SU-DHL-6 (cell line): ENCODE measurements around the gene CAMKK2.
A peak's percentile ranks its signal among the peaks of the same experiment; 100 is the strongest.

Source experiments
- H2AFZ ChIP-seq: fragments of 200-600 bp; sonication (generic); 2 replicates; pipeline ENCODE4 v1.6.1; 2014; ENCODE audit warnings: low read depth, mild to moderate bottlenecking, moderate library complexity, mixed read lengths, antibody characterized with exemption, low read length; ENCODE audit not compliant: severe bottlenecking
- H3F3A ChIP-seq: fragments of 200-600 bp; shearing (Covaris generic); 2 replicates; pipeline ENCODE4 v1.6.0; 2016; ENCODE audit warnings: antibody characterized with exemption, mild to moderate bottlenecking; ENCODE audit not compliant: insufficient read depth
- H3K27ac ChIP-seq: fragments of 200-600 bp; sonication (generic); 2 replicates; pipeline ENCODE4 v1.5.1; 2016; ENCODE audit warnings: low read depth, mild to moderate bottlenecking, low read length, moderate library complexity, mixed read lengths
- H3K27me3 ChIP-seq: fragments of 200-600 bp; sonication (generic), shearing (Covaris generic); 2 replicates; pipeline ENCODE4 v1.6.0; 2014; ENCODE audit warnings: mild to moderate bottlenecking, low read length
- H3K36me3 ChIP-seq: fragments of 200-600 bp; sonication (generic); 2 replicates; pipeline ENCODE4 v1.6.1; 2014; ENCODE audit warnings: mild to moderate bottlenecking, low read length, mixed read lengths
- H3K4me2 ChIP-seq: fragments of 300-600, 200-600 bp; shearing (Covaris generic), sonication (generic); 2 replicates; pipeline ENCODE4 v1.6.0; 2014; ENCODE audit warnings: low read length, low read depth, mild to moderate bottlenecking; ENCODE audit not compliant: poor library complexity, severe bottlenecking
- H3K4me3 ChIP-seq: fragments of 200-600 bp; sonication (generic); 2 replicates; pipeline ENCODE4 v1.5.1; 2014; ENCODE audit warnings: antibody characterized with exemption, low read length, mild to moderate bottlenecking, mixed read lengths; ENCODE audit not compliant: insufficient read depth, poor library complexity, severe bottlenecking
- H3K79me2 ChIP-seq: fragments of 200-600 bp; sonication (generic); 2 replicates; pipeline ENCODE4 v1.6.1; 2014; ENCODE audit warnings: mild to moderate bottlenecking, low read length, moderate library complexity; ENCODE audit not compliant: insufficient read depth
- H3K9ac ChIP-seq: fragments of 200-600 bp; sonication (generic); 2 replicates; pipeline ENCODE4 v1.7.0; 2014; ENCODE audit warnings: mild to moderate bottlenecking, low read length
- H3K9me2 ChIP-seq: fragments of 200-600 bp; sonication (generic); replicated peaks from 2 replicates; pipeline ENCODE4 v1.6.1; 2014; ENCODE audit warnings: low read length; ENCODE audit not compliant: insufficient read depth
- H3K9me3 ChIP-seq: fragments of 200-600 bp; sonication (generic); 2 replicates; pipeline ENCODE4 v1.6.1; 2014; ENCODE audit warnings: low read length, mixed read lengths; ENCODE audit not compliant: insufficient read depth
- H4K20me1 ChIP-seq: fragments of 200-600 bp; sonication (generic); 2 replicates; pipeline ENCODE4 v1.6.1; 2014; ENCODE audit warnings: low read depth, mild to moderate bottlenecking, antibody characterized with exemption, low read length, moderate library complexity, mixed read lengths
- CTCF ChIP-seq: fragments of 200-600 bp; sonication (generic); IDR thresholded peaks from one replicate; pipeline ENCODE4 v1.5.1; 2017; ENCODE audit warnings: antibody characterized with exemption, mild to moderate bottlenecking, low read length, moderate library complexity; ENCODE audit not compliant: insufficient read depth, poor library complexity, severe bottlenecking
- EZH2phosphoT487 ChIP-seq: fragments of 200-600 bp; sonication (generic), shearing (Covaris generic); conservative IDR thresholded peaks from 2 replicates; pipeline ENCODE4 v1.6.1; 2018; ENCODE audit warnings: mild to moderate bottlenecking, antibody characterized with exemption, low read length, moderate library complexity, mixed read lengths

Gene CAMKK2

DNA sequence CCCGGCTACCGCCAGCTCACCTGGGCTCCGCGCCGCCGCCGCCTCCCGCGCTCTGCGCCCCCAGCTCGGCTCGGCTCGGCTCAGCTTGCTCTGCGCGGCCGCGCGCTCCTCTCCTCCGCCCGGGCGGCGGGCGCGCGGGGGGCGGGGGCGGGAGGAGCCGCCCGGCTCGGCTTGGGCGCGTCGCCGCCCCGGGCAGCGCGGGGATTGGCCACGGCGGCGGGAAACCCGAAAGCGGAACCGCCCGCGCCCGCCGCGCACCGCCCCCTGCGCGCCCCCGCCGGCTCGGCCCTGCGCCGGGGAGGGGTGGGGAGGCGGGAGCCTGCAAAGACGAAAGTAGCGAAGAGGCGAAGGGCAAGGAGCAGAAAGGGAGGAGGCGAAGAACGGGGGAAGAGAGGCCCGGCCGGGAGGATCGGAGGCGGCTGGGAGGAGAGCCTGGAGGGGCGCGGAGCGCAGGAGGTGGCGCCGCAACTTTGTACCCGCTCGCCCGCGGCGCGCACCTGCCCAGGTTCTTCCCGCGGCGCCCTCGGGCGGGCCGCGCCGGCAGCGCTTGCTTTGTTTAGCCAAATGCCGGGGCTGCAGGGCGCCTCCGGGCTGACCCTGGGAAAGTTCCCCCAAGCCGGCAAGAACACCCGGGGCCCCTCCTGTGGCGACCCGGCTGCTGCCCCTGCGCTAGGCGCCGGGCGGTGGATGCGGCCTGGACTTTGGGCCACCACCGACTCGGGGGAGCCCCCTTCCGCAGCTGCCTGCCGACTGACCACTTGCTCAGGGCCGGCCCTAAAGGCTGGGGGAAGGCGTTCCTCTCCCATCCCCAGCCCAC lies at the start of gene CAMKK2:
CAMKK2 (minus strand) TSS at position 92 of the 817 bp plus-strand sequence. CDS start 22,183 bp downstream, outside the sequence.
- Histone ChIP-seq H3K27ac (peak within 1 kb of the TSS; percentile 66), H3K79me2 (peaks cover 35% of the 10 kb centered on the region), H3K4me2 (peak within 1 kb of the TSS; percentile 69), H3F3A (peaks cover 3% of the 10 kb centered on the region; the same call in 1 of the 2 replicates), H3K36me3 (no peaks in the 10 kb centered on the region), H3K9me3 (no peaks in the 10 kb centered on the region), H4K20me1 (no peaks in the 10 kb centered on the region), H3K27me3 (no peaks in the 10 kb centered on the region), H3K4me3 (peak within 1 kb of the TSS; percentile 68), H3K9me2 (no peaks in the 10 kb centered on the region), H3K9ac (peak within 1 kb of the TSS; percentile 89), H2AFZ (peak within 1 kb of the TSS; percentile 81)
- TF ChIP-seq EZH2phosphoT487 (no peak), CTCF (peak; percentile 12)

- H3K27me3 ChIP-seq: no peaks in the 10 kb centered on the region
- no peaks in the 10 kb centered on the region for H3K9me2 ChIP-seq
- no peak overlapping the region for H3K27ac ChIP-seq
- H3F3A ChIP-seq: no peaks in the 10 kb centered on the region
- no peak overlapping the region for H2AFZ ChIP-seq
- no peaks in the 10 kb centered on the region for H3K9me3 ChIP-seq
- no peak overlapping the region for H3K4me2 ChIP-seq
- peaks cover 52% of the 10 kb centered on the region for H3K36me3 ChIP-seq
- TF ChIP-seq EZH2phosphoT487 (no peak), CTCF (no peak)
- no peak overlapping the region for H3K9ac ChIP-seq
- no peak overlapping the region for H3K4me3 ChIP-seq
- no peaks in the 10 kb centered on the region; the same call in 1 of the 2 replicates for H4K20me1 ChIP-seq
- H3K79me2 ChIP-seq: peaks cover 37% of the 10 kb centered on the region
These were observed 48.8 kb upstream of the CAMKK2 start for GRCh38 chr12:121345151-121345815.

- Histone ChIP-seq H3K36me3 (peaks cover 52% of the 10 kb centered on the region), H3K79me2 (peaks cover 30% of the 10 kb centered on the region)
- TF ChIP-seq CTCF (no peak), EZH2phosphoT487 (no peak)
These were observed 48.0 kb upstream of the CAMKK2 start for GRCh38 chr12:121344506-121344905.

More at GRCh38 chr12:121344506-121344905, 48.0 kb upstream of the CAMKK2 start:
- H4K20me1 ChIP-seq: no peaks in the 10 kb centered on the region; the same call in 1 of the 2 replicates
- no peak overlapping the region for H3K4me3 ChIP-seq
- H3F3A ChIP-seq: no peaks in the 10 kb centered on the region
- no peak overlapping the region for H3K9ac ChIP-seq
- no peaks in the 10 kb centered on the region for H3K27me3 ChIP-seq
- no peaks in the 10 kb centered on the region for H3K9me2 ChIP-seq
- no peak overlapping the region for H3K4me2 ChIP-seq
- H2AFZ ChIP-seq: no peak overlapping the region
- H3K9me3 ChIP-seq: no peaks in the 10 kb centered on the region
- H3K27ac ChIP-seq: no peak overlapping the region
